Raji (cell line): ENCODE measurements around the gene ZDHHC6.

Experiments used
- POLR2A ChIP-seq: IDR thresholded peaks from 2 replicates; pipeline ENCODE4 v1.6.1; 2011; ENCODE audit warnings: low read depth, low read length, control low read depth; ENCODE audit not compliant: insufficient read depth

Gene ZDHHC6

DNA sequence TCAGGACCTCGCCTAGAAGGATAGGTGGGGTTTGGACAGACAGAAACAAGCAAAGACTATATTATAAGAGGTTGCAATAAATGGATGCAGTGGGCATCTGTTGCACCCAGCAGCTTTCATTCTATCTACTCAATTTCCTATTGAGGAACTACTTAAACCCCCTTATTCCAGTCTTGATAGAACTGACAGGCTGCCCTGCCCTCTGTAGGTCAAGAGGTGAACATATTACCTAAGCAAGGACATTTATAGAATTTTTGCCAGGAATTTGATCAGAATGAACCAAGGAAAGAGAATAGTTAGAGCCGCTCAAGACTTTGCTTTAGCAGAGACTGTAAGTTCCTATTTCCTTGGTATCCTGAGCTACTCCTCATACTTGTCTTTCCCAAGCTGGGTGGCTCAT, 9.8 kb upstream of the ZDHHC6 start:
- no peak for TF ChIP-seq POLR2A

DNA sequence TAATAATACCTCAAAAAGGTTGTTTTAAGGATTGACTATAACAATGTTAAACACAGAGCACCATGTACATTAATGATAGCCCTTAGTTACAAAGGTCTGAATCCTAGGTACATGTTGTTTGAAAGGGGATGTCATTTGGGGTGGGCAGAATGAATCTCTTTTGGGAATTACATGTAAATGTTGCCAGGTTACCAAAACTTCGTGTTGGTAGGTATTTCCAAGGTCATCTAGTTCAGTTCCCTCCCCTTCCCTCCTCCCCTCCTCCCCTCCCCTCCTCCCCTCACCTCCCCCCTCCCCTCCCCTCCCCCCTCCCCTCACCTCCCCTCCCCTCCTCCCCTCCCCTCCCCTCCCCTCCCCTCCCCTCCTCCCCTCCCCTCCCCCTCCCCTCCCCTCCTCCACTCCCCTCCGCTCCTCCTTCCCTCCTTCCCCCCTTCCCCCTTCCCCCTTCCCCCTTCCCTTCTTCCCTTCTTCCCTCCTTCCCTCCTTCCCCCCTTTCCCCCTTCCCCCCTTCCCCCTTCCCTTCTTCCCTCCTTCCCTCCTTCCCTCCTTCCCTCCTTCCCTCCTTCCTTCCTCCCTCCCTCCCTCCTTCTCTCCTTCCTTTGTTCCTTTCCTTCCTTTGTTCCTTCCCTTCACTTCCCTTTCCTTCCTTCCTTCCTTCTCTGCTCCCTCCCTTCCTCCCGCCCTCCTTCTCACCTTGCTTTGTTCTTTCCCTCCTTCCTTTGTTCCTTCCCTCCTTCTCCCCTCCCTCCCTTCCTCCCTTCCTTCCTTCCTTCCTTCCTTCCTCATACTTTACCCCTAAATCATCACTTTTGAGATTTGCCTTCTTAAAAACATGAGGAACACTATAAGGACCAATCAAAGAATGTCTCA, 8.4 kb upstream of the ZDHHC6 start:
- no peak for TF ChIP-seq POLR2A

DNA sequence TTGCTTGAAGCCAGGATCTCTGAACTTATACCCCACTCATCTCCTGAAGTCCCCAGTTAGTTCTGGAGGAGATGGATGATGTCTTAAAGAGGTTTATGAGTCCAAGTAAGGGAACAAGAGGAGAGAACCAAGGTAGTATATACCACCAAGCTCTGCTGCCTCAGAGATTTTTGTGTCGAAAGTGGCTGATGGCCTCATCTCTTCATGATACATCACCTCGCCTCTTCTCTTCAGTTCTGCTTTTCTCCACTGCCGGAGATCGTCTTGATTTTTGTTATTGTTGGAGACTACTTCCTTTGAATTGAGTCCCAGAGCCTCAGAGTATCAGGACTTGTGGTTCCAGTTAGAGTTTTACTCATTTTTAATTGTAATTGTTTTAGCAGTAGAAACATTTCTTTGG, 2.2 kb upstream of the ZDHHC6 start:
- no peak for TF ChIP-seq POLR2A

GRCh38 chr10:112447620-112447928, 860 bp upstream of the ZDHHC6 start:
- TF ChIP-seq POLR2A: no peak

DNA sequence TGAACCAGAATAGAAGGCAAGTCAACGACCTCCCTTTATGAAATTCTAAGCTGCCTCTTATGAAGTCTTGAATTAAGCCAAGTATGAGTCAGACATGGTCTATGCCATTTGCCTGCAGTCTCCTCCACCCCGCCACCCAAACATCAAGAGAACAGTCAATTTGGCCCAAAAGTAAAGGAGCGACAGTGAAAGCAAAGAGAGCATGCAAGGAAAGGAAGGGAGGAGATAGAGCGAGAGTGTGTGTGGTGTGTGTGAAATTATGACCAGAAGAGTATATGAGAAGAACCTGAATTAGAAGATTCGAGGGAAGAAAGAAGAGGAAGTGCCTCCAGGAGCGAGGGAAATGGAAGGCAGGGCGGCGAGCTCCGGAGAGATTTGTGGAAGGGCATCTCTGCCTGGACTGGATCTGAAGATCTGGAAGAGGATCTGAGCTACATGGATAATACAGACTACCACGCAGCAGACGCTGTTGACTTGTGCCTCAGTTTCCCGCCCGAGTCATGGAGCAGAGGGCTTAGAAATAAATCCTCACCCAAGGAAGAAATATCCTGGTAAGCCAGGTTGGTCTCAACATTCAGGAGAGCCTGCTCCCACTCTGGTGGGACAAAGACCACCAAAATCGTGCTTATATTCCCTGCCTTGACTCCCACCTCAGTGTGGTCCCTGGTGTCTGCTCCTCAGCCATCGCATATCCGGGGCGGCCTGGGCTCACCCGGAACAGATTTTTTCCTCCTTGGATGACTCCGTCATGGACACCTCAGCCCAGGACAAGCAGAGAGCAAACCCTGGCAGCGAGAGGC, 459 bp downstream of the ZDHHC6 start:
- no peak for TF ChIP-seq POLR2A

DNA sequence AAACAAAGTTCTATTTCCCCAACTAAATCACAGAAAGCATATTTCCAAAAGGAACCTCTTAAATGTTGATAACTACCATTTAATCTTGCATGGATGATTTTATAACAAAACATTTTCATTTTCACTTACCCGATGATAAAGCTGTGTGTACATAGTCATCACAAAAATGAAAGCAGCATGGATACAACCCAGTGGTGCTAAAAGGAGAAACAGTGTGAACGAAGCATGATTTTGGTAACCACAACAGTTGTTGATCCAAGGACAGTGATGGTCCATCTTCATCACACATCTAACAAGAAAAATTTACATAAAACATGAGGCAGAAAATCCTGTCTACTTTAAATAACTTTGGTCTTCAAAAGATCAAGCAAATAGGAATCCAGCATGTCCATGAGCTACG, 4.7 kb downstream of the ZDHHC6 start:
- no peak for TF ChIP-seq POLR2A

- no peak for TF ChIP-seq POLR2A
These were observed 5.2 kb downstream of the ZDHHC6 start for GRCh38 chr10:112441520-112441919.

DNA sequence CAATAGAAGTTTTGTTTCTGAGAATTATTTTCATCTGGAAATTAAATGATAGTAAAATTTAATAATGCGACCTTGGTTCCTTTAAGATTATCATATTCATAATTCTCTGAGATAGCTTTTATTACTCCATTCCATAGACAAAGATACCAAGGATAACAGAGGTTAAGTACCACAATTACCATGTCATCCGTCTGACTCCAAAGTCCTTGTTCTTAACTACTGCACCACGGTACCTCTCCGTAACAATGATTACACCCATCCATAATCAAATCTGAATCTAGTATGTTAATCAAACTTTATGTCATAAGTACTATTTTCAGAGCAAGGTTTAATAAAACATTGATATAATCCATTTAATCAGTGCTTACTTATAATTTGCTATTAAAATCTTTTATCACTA, 8.4 kb downstream of the ZDHHC6 start:
- TF ChIP-seq POLR2A: no peak

DNA sequence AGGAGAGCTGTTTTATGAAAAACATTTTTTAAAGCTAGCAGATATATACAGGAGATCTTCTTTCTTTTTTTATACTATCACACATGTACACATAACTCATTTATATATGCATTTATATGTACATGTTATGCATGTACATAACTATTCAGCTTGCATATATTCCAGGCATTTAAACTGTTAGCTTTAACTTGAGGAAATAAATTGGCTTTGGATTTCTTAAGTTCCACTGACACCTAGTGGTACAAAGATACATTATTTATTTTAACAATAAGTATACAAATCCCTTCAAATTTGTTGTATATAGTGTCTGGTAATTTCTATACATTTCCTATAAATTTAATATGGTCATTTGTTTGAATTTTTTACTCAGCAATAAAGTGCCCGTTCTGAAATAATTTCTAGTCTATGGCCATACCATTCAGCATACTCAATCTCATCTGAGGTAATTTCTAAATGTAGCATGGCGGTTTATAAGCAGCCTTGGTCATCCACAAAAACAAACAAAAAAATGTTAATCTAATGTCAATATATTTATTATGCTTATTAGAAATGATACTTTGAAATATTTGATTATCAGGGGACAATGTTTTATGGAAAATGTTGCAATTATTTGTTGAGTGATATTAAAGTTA, 11.6 kb downstream of the ZDHHC6 start:
- no peak for TF ChIP-seq POLR2A

GRCh38 chr10:112433136-112433535, 13.6 kb downstream of the ZDHHC6 start:
- TF ChIP-seq POLR2A: no peak

DNA sequence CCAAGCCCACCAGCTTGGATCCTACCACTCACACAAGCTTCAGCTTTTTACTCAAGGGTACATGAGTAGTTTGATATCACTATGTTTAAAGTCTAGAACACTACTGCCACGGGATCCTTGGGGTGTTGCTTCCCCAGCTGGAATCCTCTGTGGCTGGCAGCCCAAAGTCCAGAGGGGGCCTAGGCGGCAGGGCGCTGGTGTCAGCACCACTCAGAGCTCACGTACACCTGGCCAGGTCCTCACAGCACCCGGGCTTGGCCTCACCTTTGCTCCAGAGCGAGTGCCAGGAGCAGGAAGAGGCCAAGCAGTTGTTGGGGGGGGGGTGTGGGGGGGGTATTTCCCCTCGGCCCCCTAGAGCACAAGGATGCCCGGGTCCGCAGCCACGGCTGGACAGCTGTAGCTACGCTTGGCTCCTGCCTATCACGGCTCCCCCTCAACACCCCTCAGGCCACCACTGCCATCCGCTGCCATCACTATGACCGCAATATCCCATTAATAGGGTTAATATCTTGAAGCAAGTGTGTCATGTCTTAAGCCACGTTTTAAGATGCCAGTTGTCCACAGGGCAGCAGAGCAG, 17.0 kb downstream of the ZDHHC6 start:
- no peak for TF ChIP-seq POLR2A

DNA sequence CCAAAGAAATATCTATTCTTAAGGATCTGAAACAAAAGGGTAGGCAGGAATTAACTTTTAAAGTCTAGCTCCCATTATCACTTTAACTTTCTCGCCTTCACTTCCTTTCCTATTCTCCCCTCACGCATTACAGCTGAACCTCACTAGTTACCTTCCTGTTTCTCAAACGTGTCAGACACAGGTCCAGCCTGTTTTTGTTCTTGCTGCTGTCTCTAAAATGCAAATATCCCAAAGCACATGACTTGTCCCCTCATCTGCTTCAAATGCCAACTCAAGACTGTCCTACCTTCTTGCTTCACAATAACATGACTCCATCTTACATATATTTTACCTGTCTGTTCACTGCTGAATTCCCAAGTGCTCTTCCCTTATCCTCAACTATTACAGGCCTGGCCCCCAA, 17.6 kb downstream of the ZDHHC6 start:
- TF ChIP-seq POLR2A: no peak

- TF ChIP-seq POLR2A: no peak
These were observed 20.6 kb downstream of the ZDHHC6 start for GRCh38 chr10:112426111-112426510.

DNA sequence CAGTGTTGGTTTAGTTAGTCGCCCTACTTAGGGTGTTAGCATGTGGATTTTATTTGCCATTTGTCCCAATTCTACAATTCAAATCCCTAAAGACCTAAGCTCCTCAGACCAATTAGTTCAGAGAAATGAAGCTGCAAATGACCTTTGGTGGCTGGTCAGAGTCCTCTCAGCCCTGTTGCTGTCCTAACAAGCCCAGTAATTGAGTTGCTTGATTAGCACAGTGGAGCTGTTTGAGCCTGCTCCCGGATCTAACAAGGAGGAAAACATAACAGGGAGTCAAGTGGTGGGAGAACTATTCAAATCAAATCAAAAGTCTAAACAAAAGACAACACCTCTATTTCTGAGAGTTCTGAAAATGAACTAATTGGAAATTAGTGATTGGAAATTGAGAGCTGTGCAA, 22.1 kb downstream of the ZDHHC6 start:
- TF ChIP-seq POLR2A: no peak

- TF ChIP-seq POLR2A: no peak
These were observed 25.0 kb downstream of the ZDHHC6 start for GRCh38 chr10:112421731-112422130.

DNA sequence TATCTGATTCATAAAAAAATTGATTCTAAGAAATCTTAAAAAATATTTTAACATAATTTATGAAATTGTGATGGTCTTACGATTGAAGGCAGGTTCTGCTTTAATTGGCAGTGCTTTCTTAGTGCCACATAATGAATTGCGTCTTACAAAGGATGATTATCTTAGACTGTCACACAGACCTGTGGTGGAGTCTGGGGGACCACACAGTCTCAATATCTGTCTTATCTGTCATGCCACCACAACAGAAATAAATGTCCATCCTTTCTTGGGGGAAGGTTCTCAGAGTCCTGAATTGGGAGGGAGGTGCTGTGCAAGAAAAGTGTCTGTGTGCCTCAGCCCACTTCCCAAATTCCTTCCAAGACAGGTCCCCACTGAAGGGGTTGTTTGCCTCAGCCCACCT, 34.0 kb downstream of the ZDHHC6 start:
- TF ChIP-seq POLR2A: no peak
